ENCODE results near the gene SMTNL2. TPM values are rescaled to one million over a fixed set of nuclear protein-coding genes. Genes with fewer than 3 reads are reported as not detected.

SMTNL2 gene
- polyA plus RNA-seq, 1 of the 3 experiments (the other 2 are of a cell fraction): not detected

- no peaks in the 10 kb centered on the region for H3K27me3 ChIP-seq (ENCODE audit: insufficient read depth)
- no peak overlapping the region for H3K27ac ChIP-seq (ENCODE audit: low read depth in 2 of 2, low read length in 1 of 2)
- no peaks in the 10 kb centered on the region for H3K9me2 ChIP-seq
- no peak for DNase-seq
- H3K9ac ChIP-seq: no peak overlapping the region
- no peak overlapping the region for H2AFZ ChIP-seq (ENCODE audit: low read depth)
- H3K4me1 ChIP-seq (ENCODE audit: control insufficient read depth in 1 of 2, insufficient read depth in 2 of 2, low read depth in 1 of 2, low read length in 1 of 2): peaks cover 0 to 7% of the 10 kb centered on the region in 2 experiments; a peak in 1 of 4 replicates
- H3K36me3 ChIP-seq (replicated peaks in 1 of 2; ENCODE audit: control insufficient read depth in 1 of 2, insufficient read depth in 2 of 2, low read length in 1 of 2): peaks cover 3 to 73% of the 10 kb centered on the region in 2 experiments
- no peaks in the 10 kb centered on the region for H3K79me2 ChIP-seq (ENCODE audit: insufficient read depth)
- no peak overlapping the region for H3K4me2 ChIP-seq
- no peaks in the 10 kb centered on the region for H3F3A ChIP-seq (replicated peaks; ENCODE audit: insufficient read depth)
- no peaks in the 10 kb centered on the region for H4K20me1 ChIP-seq (ENCODE audit: insufficient read depth)
- no peaks in the 10 kb centered on the region for H3K9me3 ChIP-seq
- 90% methylated on average over 11 of the region's 15 CpGs for WGBS (ENCODE audit: low lambda C conversion rate)
- ChIA-PET CTCF (interaction anchor here (0.6 to 2.2 kb wide), 5 partner anchors 8 to 120 kb away, joined by 3 to 10 read pairs (median 4); no protein-coding TSS in a partner anchor), POLR2A (no interaction called here)
- TF ChIP-seq ELF1 (IDR thresholded peaks at IDR 0.05): no peak
- no peak for TF ChIP-seq MEF2A (IDR thresholded peaks at IDR 0.05; ENCODE audit: borderline replicate concordance, low read depth)
- no peak for TF ChIP-seq REST (IDR thresholded peaks at IDR 0.05; ENCODE audit: low read depth, low read length)
- TF ChIP-seq MAX (IDR thresholded peaks at IDR 0.05; ENCODE audit: low read depth): no peak
- no peak for TF ChIP-seq TEAD4 (IDR thresholded peaks at IDR 0.05; ENCODE audit: borderline replicate concordance, insufficient read depth)
- TF ChIP-seq, protein P1, sequence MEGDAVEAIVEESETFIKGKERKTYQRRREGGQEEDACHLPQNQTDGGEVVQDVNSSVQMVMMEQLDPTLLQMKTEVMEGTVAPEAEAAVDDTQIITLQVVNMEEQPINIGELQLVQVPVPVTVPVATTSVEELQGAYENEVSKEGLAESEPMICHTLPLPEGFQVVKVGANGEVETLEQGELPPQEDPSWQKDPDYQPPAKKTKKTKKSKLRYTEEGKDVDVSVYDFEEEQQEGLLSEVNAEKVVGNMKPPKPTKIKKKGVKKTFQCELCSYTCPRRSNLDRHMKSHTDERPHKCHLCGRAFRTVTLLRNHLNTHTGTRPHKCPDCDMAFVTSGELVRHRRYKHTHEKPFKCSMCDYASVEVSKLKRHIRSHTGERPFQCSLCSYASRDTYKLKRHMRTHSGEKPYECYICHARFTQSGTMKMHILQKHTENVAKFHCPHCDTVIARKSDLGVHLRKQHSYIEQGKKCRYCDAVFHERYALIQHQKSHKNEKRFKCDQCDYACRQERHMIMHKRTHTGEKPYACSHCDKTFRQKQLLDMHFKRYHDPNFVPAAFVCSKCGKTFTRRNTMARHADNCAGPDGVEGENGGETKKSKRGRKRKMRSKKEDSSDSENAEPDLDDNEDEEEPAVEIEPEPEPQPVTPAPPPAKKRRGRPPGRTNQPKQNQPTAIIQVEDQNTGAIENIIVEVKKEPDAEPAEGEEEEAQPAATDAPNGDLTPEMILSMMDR (IDR thresholded peaks at IDR 0.05): no peak
- no peak for TF ChIP-seq FOXM1 (IDR thresholded peaks at IDR 0.05; ENCODE audit: low read depth)
- no peak for TF ChIP-seq TCF12 (IDR thresholded peaks at IDR 0.05)
- no peak for TF ChIP-seq NRF1 (IDR thresholded peaks at IDR 0.05; ENCODE audit: low read depth, low read length)
- TF ChIP-seq EZH2phosphoT487 (IDR thresholded peaks at IDR 0.05; ENCODE audit: borderline replicate concordance, low read depth): no peak
- no peak overlapping the region for H3K4me3 ChIP-seq (ENCODE audit: low read depth in 2 of 2, low read length in 1 of 2)
Measured at GRCh38 chr17:4540687-4541327, 43.5 kb upstream of the SMTNL2 start.

Measured in SK-N-SH (cell line).